ENCODE results near the gene HNRNPCL1.
"Not testable (repeated sequence)": the region's sequence is repeated elsewhere in the genome, so short reads cannot be mapped to it uniquely, and the experiment has no call there.

The HNRNPCL1 gene

GRCh38 chr1:12848620-12849019, at the start of gene HNRNPCL1:
Gene HNRNPCL1, minus strand, starts transcription at chr1:12848720. Its CDS starts 431 bp downstream, at chr1:12848289.
- DNase-seq: not testable (repeated sequence)

GRCh38 chr1:12898170-12898569, 49.6 kb upstream of the HNRNPCL1 start, which contains the start of gene PRAMEF10:
Gene PRAMEF10, minus strand, starts transcription at chr1:12898270. Its CDS starts 2,423 bp downstream, at chr1:12895847.
- DNase-seq: not testable (repeated sequence)

GRCh38 chr1:12886101-12886500, 37.6 kb upstream of the HNRNPCL1 start, which contains the start of gene PRAMEF4:
Gene PRAMEF4, minus strand, starts transcription at chr1:12886201. Its CDS starts 2,807 bp downstream, at chr1:12883394.
- not testable (repeated sequence) for DNase-seq

- DNase-seq: not testable (repeated sequence)
These were observed 29.9 kb upstream of the HNRNPCL1 start for GRCh38 chr1:12878453-12878852.

GRCh38 chr1:12863131-12863880, 14.8 kb upstream of the HNRNPCL1 start:
- not testable (repeated sequence) for DNase-seq

GRCh38 chr1:12856786-12857185, 8.3 kb upstream of the HNRNPCL1 start, which contains the start of gene PRAMEF2:
Gene PRAMEF2, plus strand, starts transcription at chr1:12857086. Its CDS starts 1,924 bp downstream, at chr1:12859010.
- DNase-seq: not testable (repeated sequence)

GRCh38 chr1:12851779-12852178, 3.3 kb upstream of the HNRNPCL1 start:
- DNase-seq: no peak

- not testable (repeated sequence) for DNase-seq
These were observed 15.3 kb downstream of the HNRNPCL1 start for GRCh38 chr1:12833251-12833650.

- DNase-seq: not testable (repeated sequence)
These were observed 17.2 kb downstream of the HNRNPCL1 start, which contains the start of gene PRAMEF11 for GRCh38 chr1:12831310-12831709. Gene PRAMEF11, minus strand, starts transcription at chr1:12831410. Its CDS starts 2,621 bp downstream, at chr1:12828789.

- not testable (repeated sequence) for DNase-seq
These were observed 29.5 kb downstream of the HNRNPCL1 start for GRCh38 chr1:12819061-12819460.

GRCh38 chr1:12811409-12811784, 37.1 kb downstream of the HNRNPCL1 start:
- DNase-seq: no peak

GRCh38 chr1:12810691-12811408, 37.7 kb downstream of the HNRNPCL1 start:
- DNase-seq: no peak

GRCh38 chr1:12809933-12810332, 38.6 kb downstream of the HNRNPCL1 start:
- DNase-seq: no peak

GRCh38 chr1:12799730-12800129, 48.8 kb downstream of the HNRNPCL1 start:
- DNase-seq: no peak

- no peak for DNase-seq
These were observed 49.6 kb downstream of the HNRNPCL1 start for GRCh38 chr1:12798911-12799310.
